CMK (cell line): ENCODE data around the gene SPACA9.

Experiments used
- DNase-seq: peaks from one replicate; pipeline ENCODE4 v3.0.0-alpha.2; 2010; ENCODE audit warnings: low read depth

SPACA9 gene

GRCh38 chr9:132863096-132863495 is 15.6 kb upstream of the SPACA9 start:
- DNase-seq = no peak

GRCh38 chr9:132864277-132864676 is 14.4 kb upstream of the SPACA9 start:
- DNase-seq = no peak

GRCh38 chr9:132864691-132865090 is 14.0 kb upstream of the SPACA9 start:
- DNase-seq = no peak

GRCh38 chr9:132866898-132867297 is 11.8 kb upstream of the SPACA9 start:
- no peak for DNase-seq

GRCh38 chr9:132869266-132869665 is 9.4 kb upstream of the SPACA9 start:
- no peak for DNase-seq

GRCh38 chr9:132873403-132873802 is 5.3 kb upstream of the SPACA9 start:
- DNase-seq = no peak

- no peak for DNase-seq
These were observed 3.5 kb upstream of the SPACA9 start for GRCh38 chr9:132875159-132875558.

GRCh38 chr9:132876849-132877248 is 1.8 kb upstream of the SPACA9 start:
- no peak for DNase-seq

GRCh38 chr9:132877458-132877823 is 1.3 kb upstream of the SPACA9 start:
- no peak for DNase-seq

GRCh38 chr9:132877824-132878694 is 639 bp upstream of the SPACA9 start, which contains the start of gene AK8:
Gene AK8 (minus strand): TSS chr9:132878284. CDS start chr9:132878255, 29 bp downstream.
- DNase-seq = no peak

GRCh38 chr9:132879457-132880323 is 992 bp downstream of the SPACA9 start:
- no peak for DNase-seq

- DNase-seq = no peak
These were observed 1.6 kb downstream of the SPACA9 start for GRCh38 chr9:132880324-132880661.

- DNase-seq = no peak
These were observed 3.1 kb downstream of the SPACA9 start for GRCh38 chr9:132881826-132882225.

- no peak for DNase-seq
These were observed 3.9 kb downstream of the SPACA9 start for GRCh38 chr9:132882616-132883015.

GRCh38 chr9:132883349-132884294 is 4.9 kb downstream of the SPACA9 start:
- DNase-seq = no peak

- no peak for DNase-seq
These were observed 7.1 kb downstream of the SPACA9 start for GRCh38 chr9:132885720-132886333.

- no peak for DNase-seq
These were observed 7.6 kb downstream of the SPACA9 start for GRCh38 chr9:132886334-132886725.

- no peak for DNase-seq
These were observed 8.8 kb downstream of the SPACA9 start for GRCh38 chr9:132887181-132888120.

- DNase-seq = no peak
These were observed 9.5 kb downstream of the SPACA9 start for GRCh38 chr9:132888151-132888550.

- DNase-seq = no peak
These were observed 13.7 kb downstream of the SPACA9 start for GRCh38 chr9:132892400-132892799.
